PFSK-1 (cell line): ENCODE data around the gene BCAS3.

Experiments
- POLR2AphosphoS5 ChIP-seq: IDR thresholded peaks from 2 replicates; pipeline ENCODE4 v1.6.1; 2012; ENCODE audit warnings: low read depth, mild to moderate bottlenecking, control low read depth, low read length, moderate library complexity
- REST ChIP-seq, 2 experiments: IDR thresholded peaks; 2 replicates each; pipeline versions ENCODE4 v1.6.1 to v1.8.0; 2011 to 2012; ENCODE audit warnings: low read depth in 2 of 2, low read length in 2 of 2, control low read depth in 1 of 2, inconsistent platforms in 1 of 2, mild to moderate bottlenecking in 1 of 2, moderate library complexity in 1 of 2; ENCODE audit not compliant: insufficient read depth in 1 of 2
- SIN3A ChIP-seq: IDR thresholded peaks from 2 replicates; pipeline ENCODE4 v1.6.1; 2012; ENCODE audit warnings: mild to moderate bottlenecking, low read length, moderate library complexity, borderline replicate concordance; ENCODE audit not compliant: insufficient read depth
- TAF1 ChIP-seq: IDR thresholded peaks from 2 replicates; pipeline ENCODE4 v1.6.1; 2012; ENCODE audit warnings: low read length, control low read depth, borderline replicate concordance; ENCODE audit not compliant: insufficient read depth

DNA sequence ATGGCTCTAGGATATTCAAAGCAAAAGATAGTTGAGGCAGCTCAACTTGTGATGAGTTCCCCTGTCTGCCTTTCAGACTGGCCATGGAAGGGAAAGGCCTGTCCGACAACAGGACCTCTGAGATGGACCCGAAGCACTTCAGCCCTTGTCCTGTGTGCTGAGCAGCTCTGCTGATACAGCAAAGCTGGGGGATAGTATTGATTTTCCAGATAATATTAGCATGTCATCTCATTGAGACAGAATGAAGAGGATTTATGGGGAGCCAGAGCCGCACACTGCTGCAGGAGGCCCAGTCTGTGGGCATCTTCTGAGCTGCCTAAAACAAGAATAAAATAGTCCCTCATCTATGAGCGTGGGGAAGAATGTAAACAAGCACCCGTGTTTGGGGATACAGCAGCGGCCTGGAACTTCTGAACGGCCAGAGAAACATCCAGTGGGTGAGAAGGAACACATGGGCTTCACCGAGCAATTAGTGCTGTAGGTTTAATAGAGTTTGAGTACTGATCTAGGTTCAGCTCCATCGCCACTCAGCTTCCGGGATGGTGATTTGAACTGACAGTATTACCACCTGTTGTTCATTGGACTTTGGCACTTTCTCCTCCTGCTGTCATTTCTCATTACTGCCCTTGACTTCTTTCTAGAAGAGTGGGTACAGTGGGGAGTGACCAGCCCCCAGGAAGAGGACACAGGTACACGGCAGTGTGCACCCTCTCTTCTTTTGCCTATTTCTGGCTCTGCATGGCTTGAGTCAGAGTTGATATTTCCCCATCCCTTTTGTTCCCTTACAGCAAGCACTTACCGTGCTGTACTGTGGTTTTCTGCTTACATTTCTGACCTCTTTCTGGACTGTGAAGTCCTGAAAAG is 625.5 kb downstream of the BCAS3 start:
- TF ChIP-seq REST (IDR thresholded peaks at IDR 0.05; ENCODE audit: insufficient read depth in 1 of 2, low read depth in 2 of 2, low read length in 2 of 2) (no peak), TAF1 (no peak), SIN3A (no peak), POLR2AphosphoS5 (no peak)
